Body of pancreas (tissue), 4 donors: ENCODE measurements around the gene FANCM. TPM values are rescaled to one million over a fixed set of nuclear protein-coding genes. Genes with fewer than 3 reads are reported as not detected.
"Not testable (repeated sequence)": the region's sequence is repeated elsewhere in the genome, so short reads cannot be mapped to it uniquely, and the experiment has no call there.

Experiments used
- ATAC-seq: fragments of 150-250 bp; one replicate; pipeline ENCODE4 v1.9.1; 2016
- DNase-seq, 4 donors: peaks; one replicate each; pipeline ENCODE4 v3.0.0-alpha.2; 2019
- H3K27ac ChIP-seq, 4 donors: fragments of 200-600 bp; sonication (generic); 1 replicate in 3 of 4; 2 replicates in 1 of 4; pipeline versions ENCODE4 v1.5.1 to v1.6.1; 2016 to 2019; ENCODE audit warnings: mild to moderate bottlenecking in 1 of 4, mixed read lengths in 1 of 4, moderate library complexity in 1 of 4
- H3K27me3 ChIP-seq, 2 donors: fragments of 200-600 bp; sonication (generic); one replicate each; pipeline ENCODE4 v1.6.0; 2016; ENCODE audit warnings: mild to moderate bottlenecking in 1 of 2
- H3K36me3 ChIP-seq, 2 donors: fragments of 200-600 bp; sonication (generic); replicated peaks in 1 of 2; 2 replicates each; pipeline ENCODE4 v1.5.1; 2016; ENCODE audit warnings: low read depth in 2 of 2; ENCODE audit not compliant: insufficient read depth in 1 of 2
- H3K4me1 ChIP-seq: fragments of 200-600 bp; sonication (generic); one replicate; pipeline ENCODE4 v1.6.0; 2016
- H3K4me3 ChIP-seq, 2 donors: fragments of 200-600 bp; sonication (generic); 1 replicate in 1 of 2; 2 replicates in 1 of 2; pipeline ENCODE4 v1.5.1; 2016 to 2019
- H3K9me3 ChIP-seq, 3 donors: fragments of 200-600 bp; sonication (generic); 1 replicate in 2 of 3; 2 replicates in 1 of 3; pipeline ENCODE4 v1.5.1; 2016
- POLR2A ChIP-seq, 3 donors: fragments of 450-650 bp; IDR thresholded peaks; one replicate each; pipeline ENCODE4 v1.6.1; 2016; ENCODE audit warnings: antibody characterized with exemption in 3 of 3, mild to moderate bottlenecking in 2 of 3
- WGBS, 2 donors: methylation state at CpG; one replicate each; pipeline ENCODE4 v1.1.5; 2017; 5-methylcytosine and 5-hydroxymethylcytosine counted together
- intact Hi-C: fragments of 100-400 bp; cut with DNase I; formaldehyde crosslinking; loops from one replicate; pipeline ENCODE4 v1.15.1; 2023
- total RNA-seq, 2 donors: library from RNA; depleted of rRNA; stranded (reverse); fragments of >200 nt; gene quantifications; one replicate each; pipeline ENCODE4 v1.1.0, GENCODE V29; 2016
- TF ChIP-seq, protein P1 (sequence below), 7 experiments: fragments of 450-650 bp in 4 of 7; fragments of 200-600 bp in 3 of 7; sonication (generic) in 3 of 7; IDR thresholded peaks; one replicate each; pipeline ENCODE4 v1.5.1; 2016 to 2019; ENCODE audit warnings: antibody characterized with exemption in 7 of 7

FANCM gene
- total RNA-seq, 2 donors from 2014 or later = 3.4 to 4.3 TPM

GRCh38 chr14:45136399-45136798, 669 bp downstream of the FANCM start:
- H3K27ac ChIP-seq = peak overlapping the region in 2 of 4 donors; percentile 84 to 92
- no peaks in the 10 kb centered on the region for H3K27me3 ChIP-seq
- TF ChIP-seq POLR2A (IDR thresholded peaks at IDR 0.05) = no peak
- TF ChIP-seq, protein P1, sequence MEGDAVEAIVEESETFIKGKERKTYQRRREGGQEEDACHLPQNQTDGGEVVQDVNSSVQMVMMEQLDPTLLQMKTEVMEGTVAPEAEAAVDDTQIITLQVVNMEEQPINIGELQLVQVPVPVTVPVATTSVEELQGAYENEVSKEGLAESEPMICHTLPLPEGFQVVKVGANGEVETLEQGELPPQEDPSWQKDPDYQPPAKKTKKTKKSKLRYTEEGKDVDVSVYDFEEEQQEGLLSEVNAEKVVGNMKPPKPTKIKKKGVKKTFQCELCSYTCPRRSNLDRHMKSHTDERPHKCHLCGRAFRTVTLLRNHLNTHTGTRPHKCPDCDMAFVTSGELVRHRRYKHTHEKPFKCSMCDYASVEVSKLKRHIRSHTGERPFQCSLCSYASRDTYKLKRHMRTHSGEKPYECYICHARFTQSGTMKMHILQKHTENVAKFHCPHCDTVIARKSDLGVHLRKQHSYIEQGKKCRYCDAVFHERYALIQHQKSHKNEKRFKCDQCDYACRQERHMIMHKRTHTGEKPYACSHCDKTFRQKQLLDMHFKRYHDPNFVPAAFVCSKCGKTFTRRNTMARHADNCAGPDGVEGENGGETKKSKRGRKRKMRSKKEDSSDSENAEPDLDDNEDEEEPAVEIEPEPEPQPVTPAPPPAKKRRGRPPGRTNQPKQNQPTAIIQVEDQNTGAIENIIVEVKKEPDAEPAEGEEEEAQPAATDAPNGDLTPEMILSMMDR (IDR thresholded peaks at IDR 0.05) = no peak
- no peak for ATAC-seq
- no peaks in the 10 kb centered on the region for H3K9me3 ChIP-seq
- intact Hi-C loops = no loop called here
- DNase-seq = no peak
- H3K4me1 ChIP-seq = peaks cover 24% of the 10 kb centered on the region
- H3K4me3 ChIP-seq = peak overlapping the region; percentile 80 to 89
- H3K36me3 ChIP-seq = no peaks in the 10 kb centered on the region
- WGBS, 2 donors = 0% methylated on average over 7 of the region's 7 CpGs

- H3K4me3 ChIP-seq = no peak overlapping the region
- DNase-seq (no peak), ATAC-seq (no peak)
- TF ChIP-seq, protein P1 (IDR thresholded peaks at IDR 0.05) = no peak
- TF ChIP-seq POLR2A (IDR thresholded peaks at IDR 0.05) = no peak
- 99 to 100% methylated on average over 6 of the region's 6 CpGs for WGBS, 2 donors
- H3K9me3 ChIP-seq = no peaks in the 10 kb centered on the region
- H3K36me3 ChIP-seq = no peaks in the 10 kb centered on the region
- H3K27ac ChIP-seq = no peak overlapping the region
- H3K4me1 ChIP-seq = peaks cover 16% of the 10 kb centered on the region
- H3K27me3 ChIP-seq = no peaks in the 10 kb centered on the region
- intact Hi-C loops = no loop called here
Measured at GRCh38 chr14:45140661-45141187, 5.0 kb downstream of the FANCM start.

GRCh38 chr14:45142083-45142482, 6.4 kb downstream of the FANCM start:
- intact Hi-C loops, H3K4me1 ChIP-seq, ATAC-seq, H3K27ac ChIP-seq, H3K4me3 ChIP-seq, DNase-seq, H3K36me3 ChIP-seq, H3K9me3 ChIP-seq, H3K27me3 ChIP-seq: not testable (repeated sequence)
- 85 to 90% methylated on average over 8 of the region's 8 CpGs for WGBS, 2 donors

DNA sequence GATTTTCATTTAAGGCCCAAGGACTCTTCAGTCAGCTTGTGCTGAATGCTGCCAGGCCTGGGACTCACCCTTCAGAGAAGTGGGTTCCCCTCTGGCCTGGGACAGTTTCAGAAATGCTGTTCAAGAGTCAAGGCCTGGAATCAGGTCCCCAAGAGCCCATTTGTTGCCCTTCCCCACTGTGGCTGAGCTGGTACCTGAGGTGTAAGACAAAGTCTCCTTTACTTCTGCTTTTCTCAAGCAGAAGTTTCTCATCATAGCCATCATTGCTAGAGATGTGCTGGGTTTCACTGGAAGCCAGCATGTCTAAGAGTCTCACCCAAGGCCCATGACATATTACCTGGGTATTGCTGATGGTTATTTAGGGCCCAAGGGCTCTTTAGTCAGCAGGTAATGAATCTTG, 8.9 kb downstream of the FANCM start:
- H3K27ac ChIP-seq = no peak overlapping the region
- intact Hi-C loops = no loop called here
- no peaks in the 10 kb centered on the region for H3K27me3 ChIP-seq
- no peak overlapping the region for H3K4me3 ChIP-seq
- H3K9me3 ChIP-seq = no peaks in the 10 kb centered on the region
- DNase-seq (no peak), ATAC-seq (no peak)
- no peaks in the 10 kb centered on the region for H3K4me1 ChIP-seq
- TF ChIP-seq POLR2A (IDR thresholded peaks at IDR 0.05) = no peak
- TF ChIP-seq, protein P1 (IDR thresholded peaks at IDR 0.05) = no peak
- H3K36me3 ChIP-seq = no peaks in the 10 kb centered on the region

DNA sequence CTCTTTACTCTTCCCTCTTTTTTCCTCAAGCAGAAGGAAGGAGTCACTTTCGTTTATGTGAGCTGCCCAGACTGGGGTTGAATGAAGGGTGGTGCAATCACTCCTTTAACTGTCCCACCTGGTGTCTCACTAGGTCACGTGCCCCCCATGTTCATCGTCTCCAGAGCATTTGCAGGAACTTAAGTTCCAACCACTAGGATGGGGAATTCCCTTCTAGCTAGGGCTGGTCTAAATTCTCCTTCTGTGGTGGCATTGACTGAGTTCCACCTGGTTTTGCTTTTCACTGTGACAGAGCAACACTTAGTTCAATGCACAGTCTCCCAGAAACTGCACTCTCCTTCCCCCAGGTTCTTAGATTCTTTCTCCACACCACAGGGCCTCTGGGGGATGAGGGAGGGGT, 9.5 kb downstream of the FANCM start:
- TF ChIP-seq, protein P1 (IDR thresholded peaks at IDR 0.05) = no peak
- no peak for TF ChIP-seq POLR2A (IDR thresholded peaks at IDR 0.05)
- DNase-seq (no peak), ATAC-seq (no peak)
- Histone ChIP-seq H3K36me3 (no peaks in the 10 kb centered on the region), H3K9me3 (no peaks in the 10 kb centered on the region), H3K27me3 (no peaks in the 10 kb centered on the region), H3K27ac (no peak overlapping the region), H3K4me3 (no peak overlapping the region), H3K4me1 (no peaks in the 10 kb centered on the region)
- intact Hi-C loops = no loop called here
- WGBS, 2 donors = 90 to 94% methylated on average over 3 of the region's 3 CpGs
